Glutamatergic neuron (in vitro differentiated cells): Measurements from ENCODE around the gene C11orf91. TPM values are rescaled to one million over a fixed set of nuclear protein-coding genes. Genes with fewer than 3 reads are reported as not detected.

ENCODE experiments used
- DNase-seq: peaks from one replicate; pipeline ENCODE4 v3.0.0; 2022
- H3K27ac Mint-ChIP-seq: one replicate; pipeline ENCODE4 v1.8.0; 2020; ENCODE audit warnings: mild to moderate bottlenecking, mixed read lengths, inconsistent platforms; ENCODE audit not compliant: unreplicated experiment
- H3K27me3 Mint-ChIP-seq: one replicate; pipeline ENCODE4 v1.8.0; 2020; ENCODE audit warnings: mild to moderate bottlenecking, moderate library complexity, mixed read lengths, inconsistent platforms; ENCODE audit not compliant: unreplicated experiment
- H3K36me3 Mint-ChIP-seq: one replicate; pipeline ENCODE4 v1.8.0; 2020; ENCODE audit warnings: mild to moderate bottlenecking, mixed read lengths, inconsistent platforms; ENCODE audit not compliant: unreplicated experiment
- H3K4me1 Mint-ChIP-seq: one replicate; pipeline ENCODE4 v1.8.0; 2020; ENCODE audit warnings: mild to moderate bottlenecking, low read depth, mixed read lengths, inconsistent platforms; ENCODE audit not compliant: unreplicated experiment
- H3K4me3 Mint-ChIP-seq: one replicate; pipeline ENCODE4 v1.8.0; 2020; ENCODE audit warnings: mild to moderate bottlenecking, mixed read lengths, inconsistent platforms; ENCODE audit not compliant: unreplicated experiment
- H3K9me3 Mint-ChIP-seq: one replicate; pipeline ENCODE4 v1.8.0; 2020; ENCODE audit warnings: mild to moderate bottlenecking, moderate library complexity, mixed read lengths, inconsistent platforms; ENCODE audit not compliant: unreplicated experiment
- long read RNA-seq: library from polyadenylated mRNA; unstranded; transcript quantifications from one replicate; pipeline ENCODE4 v2.0.0, GENCODE V29; 2020; ENCODE audit not compliant: unreplicated experiment
- total RNA-seq: library from RNA; stranded (reverse); fragmentation: NEBNext Ultra II Directional; extraction: Animal tissue kit (Norgen Biotek cat#: 25700); gene quantifications from one replicate; pipeline ENCODE4 v1.2.1, GENCODE V29; 2021; ENCODE audit not compliant: unreplicated experiment
- TF ChIP-seq, protein P1 (sequence below): fragments of 200-600 bp; sonication (generic); IDR thresholded peaks from one replicate; pipeline ENCODE4 v1.5.0; 2021; ENCODE audit not compliant: partially characterized antibody, unreplicated experiment

C11orf91 gene, protein sequence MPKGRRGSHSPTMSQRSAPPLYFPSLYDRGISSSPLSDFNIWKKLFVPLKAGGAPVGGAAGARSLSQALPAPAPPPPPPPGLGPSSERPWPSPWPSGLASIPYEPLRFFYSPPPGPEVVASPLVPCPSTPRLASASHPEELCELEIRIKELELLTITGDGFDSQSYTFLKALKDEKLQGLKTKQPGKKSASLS
- not detected for total RNA-seq
- long read RNA-seq: 0 reads

DNA sequence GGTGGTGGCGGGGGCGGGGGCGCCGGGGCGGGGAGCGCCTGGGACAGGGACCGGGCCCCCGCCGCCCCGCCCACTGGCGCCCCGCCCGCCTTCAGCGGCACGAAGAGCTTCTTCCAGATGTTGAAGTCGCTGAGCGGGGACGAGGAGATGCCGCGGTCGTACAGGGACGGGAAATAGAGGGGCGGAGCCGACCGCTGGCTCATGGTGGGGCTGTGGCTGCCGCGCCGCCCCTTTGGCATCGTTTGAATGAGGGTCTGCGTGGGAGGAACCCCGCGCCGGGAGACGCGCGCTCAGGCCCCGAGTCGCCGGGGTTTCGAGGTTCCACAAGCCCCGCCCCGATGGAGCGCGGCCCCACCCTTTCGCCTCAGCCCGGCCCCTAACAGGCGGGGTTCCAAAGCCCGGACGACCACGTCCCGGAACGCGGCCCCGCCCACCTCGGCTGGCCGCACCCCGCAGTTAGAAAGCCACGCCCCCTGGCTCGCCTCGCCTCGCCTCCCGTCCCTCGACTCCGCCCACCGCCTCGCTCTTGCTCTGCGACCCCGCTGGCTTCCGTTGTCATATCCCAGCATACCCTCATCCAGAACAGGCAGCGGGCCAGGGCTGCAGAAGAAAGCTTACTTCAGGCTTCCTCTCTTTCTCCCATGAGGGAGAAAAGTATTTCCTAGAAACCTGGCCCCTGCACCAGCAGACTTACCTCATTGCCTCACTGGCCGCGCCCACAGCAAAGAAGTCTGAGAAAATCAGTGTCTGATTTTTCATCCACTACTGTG lies at the start of gene C11orf91:
Gene C11orf91 (minus strand): TSS at position 325 of the 770 bp plus-strand sequence. CDS start 86 bp downstream, at position 239.
- H3K4me1 Mint-ChIP-seq: peaks cover 33% of the 10 kb centered on the region

DNA sequence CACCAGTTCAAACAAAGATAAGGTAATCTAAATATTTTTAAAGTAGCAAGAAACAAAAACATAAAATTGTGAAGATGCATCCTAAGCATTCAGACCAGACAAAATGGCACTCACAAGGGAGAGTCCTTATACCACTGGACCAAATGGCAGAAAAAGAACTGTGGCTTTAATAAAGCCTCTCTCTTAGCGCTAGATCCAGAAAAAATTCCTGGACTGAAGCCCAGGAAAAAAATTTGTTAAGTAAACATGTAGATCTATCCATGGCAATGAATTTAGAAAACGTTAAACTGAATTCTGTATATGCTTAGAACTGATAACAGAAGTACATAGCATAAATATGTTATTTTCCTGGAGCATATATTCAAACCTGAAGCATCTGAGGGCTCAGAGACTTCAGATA lies 47.4 kb upstream of the C11orf91 start:
- Mint-ChIP-seq H3K4me3 (no peak overlapping the region), H3K27me3 (no peaks in the 10 kb centered on the region), H3K36me3 (no peaks in the 10 kb centered on the region), H3K4me1 (no peaks in the 10 kb centered on the region), H3K27ac (no peak overlapping the region), H3K9me3 (no peaks in the 10 kb centered on the region)
- TF ChIP-seq, protein P1, sequence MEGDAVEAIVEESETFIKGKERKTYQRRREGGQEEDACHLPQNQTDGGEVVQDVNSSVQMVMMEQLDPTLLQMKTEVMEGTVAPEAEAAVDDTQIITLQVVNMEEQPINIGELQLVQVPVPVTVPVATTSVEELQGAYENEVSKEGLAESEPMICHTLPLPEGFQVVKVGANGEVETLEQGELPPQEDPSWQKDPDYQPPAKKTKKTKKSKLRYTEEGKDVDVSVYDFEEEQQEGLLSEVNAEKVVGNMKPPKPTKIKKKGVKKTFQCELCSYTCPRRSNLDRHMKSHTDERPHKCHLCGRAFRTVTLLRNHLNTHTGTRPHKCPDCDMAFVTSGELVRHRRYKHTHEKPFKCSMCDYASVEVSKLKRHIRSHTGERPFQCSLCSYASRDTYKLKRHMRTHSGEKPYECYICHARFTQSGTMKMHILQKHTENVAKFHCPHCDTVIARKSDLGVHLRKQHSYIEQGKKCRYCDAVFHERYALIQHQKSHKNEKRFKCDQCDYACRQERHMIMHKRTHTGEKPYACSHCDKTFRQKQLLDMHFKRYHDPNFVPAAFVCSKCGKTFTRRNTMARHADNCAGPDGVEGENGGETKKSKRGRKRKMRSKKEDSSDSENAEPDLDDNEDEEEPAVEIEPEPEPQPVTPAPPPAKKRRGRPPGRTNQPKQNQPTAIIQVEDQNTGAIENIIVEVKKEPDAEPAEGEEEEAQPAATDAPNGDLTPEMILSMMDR: no peak
- no peak for DNase-seq

More for the DNA sequence above, at the start of gene C11orf91:
- Mint-ChIP-seq H3K27me3 (peaks cover 5% of the 10 kb centered on the region), H3K27ac (peak within 1 kb of the TSS; percentile 92), H3K9me3 (peaks cover 14% of the 10 kb centered on the region), H3K36me3 (no peaks in the 10 kb centered on the region), H3K4me3 (peak within 1 kb of the TSS; percentile 84)
- TF ChIP-seq, protein P1: no peak
- DNase-seq: peak; percentile 99

DNA sequence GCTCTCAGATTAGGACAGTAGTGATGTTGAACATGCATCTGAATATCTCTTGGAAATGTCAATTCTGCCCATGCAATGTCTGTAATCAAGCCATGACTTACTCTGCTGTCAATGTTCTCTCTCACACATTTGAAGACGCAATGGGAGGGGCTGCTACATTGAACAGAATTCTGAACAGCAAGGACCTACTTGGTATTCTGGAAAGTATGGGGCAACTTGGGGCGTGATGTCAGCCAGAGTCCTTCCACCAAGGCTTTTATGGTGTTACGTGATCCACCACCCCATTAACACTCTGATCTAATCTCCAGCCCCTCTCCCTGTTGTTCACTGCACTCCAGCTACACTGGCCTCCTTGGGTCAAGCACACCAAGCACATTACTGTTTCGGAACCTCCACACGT lies 42.7 kb upstream of the C11orf91 start:
- TF ChIP-seq, protein P1: no peak
- H3K36me3 Mint-ChIP-seq: no peaks in the 10 kb centered on the region
- no peak overlapping the region for H3K27ac Mint-ChIP-seq
- H3K27me3 Mint-ChIP-seq: no peaks in the 10 kb centered on the region
- H3K9me3 Mint-ChIP-seq: no peaks in the 10 kb centered on the region
- no peaks in the 10 kb centered on the region for H3K4me1 Mint-ChIP-seq
- H3K4me3 Mint-ChIP-seq: no peak overlapping the region
- DNase-seq: no peak

GRCh38 chr11:33742249-33742851 lies 41.7 kb upstream of the C11orf91 start:
- no peak for DNase-seq
- no peaks in the 10 kb centered on the region for H3K4me1 Mint-ChIP-seq
- no peak overlapping the region for H3K27ac Mint-ChIP-seq
- no peak overlapping the region for H3K4me3 Mint-ChIP-seq
- no peaks in the 10 kb centered on the region for H3K9me3 Mint-ChIP-seq
- TF ChIP-seq, protein P1: peak; percentile 39
- H3K36me3 Mint-ChIP-seq: no peaks in the 10 kb centered on the region
- no peaks in the 10 kb centered on the region for H3K27me3 Mint-ChIP-seq
